Activated naive CD4-positive, alpha-beta T cell treated with anti-CD3 and anti-CD28 coated beads, Interleukin-2, amount 50 U/mL, for 24 hours (primary cell): Measurements from ENCODE around the gene PRCC.

ENCODE experiments used
- H3K27ac Mint-ChIP-seq: one replicate; pipeline ENCODE4 v1.8.0; 2021; ENCODE audit warnings: mild to moderate bottlenecking, mixed read lengths
- H3K27me3 Mint-ChIP-seq: one replicate; pipeline ENCODE4 v1.8.0; 2021; ENCODE audit warnings: mixed read lengths
- H3K36me3 Mint-ChIP-seq: one replicate; pipeline ENCODE4 v1.8.0; 2021; ENCODE audit warnings: mixed read lengths
- H3K4me1 Mint-ChIP-seq: one replicate; pipeline ENCODE4 v1.8.0; 2021; ENCODE audit warnings: mixed read lengths
- H3K4me3 Mint-ChIP-seq: one replicate; pipeline ENCODE4 v1.8.0; 2021; ENCODE audit warnings: mild to moderate bottlenecking, mixed read lengths
- H3K9me3 Mint-ChIP-seq: one replicate; pipeline ENCODE4 v1.8.0; 2021; ENCODE audit warnings: mixed read lengths

Gene PRCC

GRCh38 chr1:156741481-156741983 lies 25.8 kb upstream of the PRCC start:
- peak overlapping the region; percentile 97 for H3K4me3 Mint-ChIP-seq
- peaks cover 18% of the 10 kb centered on the region for H3K36me3 Mint-ChIP-seq
- no peaks in the 10 kb centered on the region for H3K9me3 Mint-ChIP-seq
- peak overlapping the region; percentile 97 for H3K27ac Mint-ChIP-seq
- H3K27me3 Mint-ChIP-seq, result no peaks in the 10 kb centered on the region
- peaks cover 38% of the 10 kb centered on the region for H3K4me1 Mint-ChIP-seq

- Mint-ChIP-seq H3K4me1 (peaks cover 41% of the 10 kb centered on the region), H3K36me3 (peaks cover 18% of the 10 kb centered on the region)
Observed at GRCh38 chr1:156742017-156742416, 25.3 kb upstream of the PRCC start.

DNA sequence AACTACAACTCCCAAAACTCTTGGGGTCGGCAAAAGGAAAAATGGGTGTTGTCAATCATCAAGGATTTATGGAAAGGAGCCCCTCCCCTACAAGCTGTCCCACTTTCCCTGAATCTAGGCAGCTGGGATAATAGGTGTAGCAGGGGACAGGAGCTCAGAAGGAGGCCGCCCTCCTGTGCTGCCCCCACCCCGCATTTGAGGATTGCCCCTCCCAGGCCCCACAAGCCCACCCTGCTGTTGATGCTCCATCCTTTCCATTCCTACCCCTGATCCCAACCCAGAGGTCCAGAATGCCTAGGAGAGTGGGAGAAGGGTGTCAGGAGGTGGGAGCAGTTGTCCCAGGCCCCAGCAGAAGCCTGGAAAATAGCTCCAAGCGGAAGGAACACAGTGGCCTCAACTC lies 24.5 kb upstream of the PRCC start:
- H3K27me3 Mint-ChIP-seq, result no peaks in the 10 kb centered on the region
- H3K9me3 Mint-ChIP-seq, result no peaks in the 10 kb centered on the region
- H3K4me3 Mint-ChIP-seq, result no peak overlapping the region
- H3K36me3 Mint-ChIP-seq, result peaks cover 18% of the 10 kb centered on the region
- peaks cover 47% of the 10 kb centered on the region for H3K4me1 Mint-ChIP-seq
- H3K27ac Mint-ChIP-seq, result no peak overlapping the region

More at GRCh38 chr1:156742017-156742416, 25.3 kb upstream of the PRCC start:
- Mint-ChIP-seq H3K27me3 (no peaks in the 10 kb centered on the region), H3K9me3 (no peaks in the 10 kb centered on the region), H3K27ac (peak overlapping the region; percentile 97), H3K4me3 (peak overlapping the region; percentile 55)

DNA sequence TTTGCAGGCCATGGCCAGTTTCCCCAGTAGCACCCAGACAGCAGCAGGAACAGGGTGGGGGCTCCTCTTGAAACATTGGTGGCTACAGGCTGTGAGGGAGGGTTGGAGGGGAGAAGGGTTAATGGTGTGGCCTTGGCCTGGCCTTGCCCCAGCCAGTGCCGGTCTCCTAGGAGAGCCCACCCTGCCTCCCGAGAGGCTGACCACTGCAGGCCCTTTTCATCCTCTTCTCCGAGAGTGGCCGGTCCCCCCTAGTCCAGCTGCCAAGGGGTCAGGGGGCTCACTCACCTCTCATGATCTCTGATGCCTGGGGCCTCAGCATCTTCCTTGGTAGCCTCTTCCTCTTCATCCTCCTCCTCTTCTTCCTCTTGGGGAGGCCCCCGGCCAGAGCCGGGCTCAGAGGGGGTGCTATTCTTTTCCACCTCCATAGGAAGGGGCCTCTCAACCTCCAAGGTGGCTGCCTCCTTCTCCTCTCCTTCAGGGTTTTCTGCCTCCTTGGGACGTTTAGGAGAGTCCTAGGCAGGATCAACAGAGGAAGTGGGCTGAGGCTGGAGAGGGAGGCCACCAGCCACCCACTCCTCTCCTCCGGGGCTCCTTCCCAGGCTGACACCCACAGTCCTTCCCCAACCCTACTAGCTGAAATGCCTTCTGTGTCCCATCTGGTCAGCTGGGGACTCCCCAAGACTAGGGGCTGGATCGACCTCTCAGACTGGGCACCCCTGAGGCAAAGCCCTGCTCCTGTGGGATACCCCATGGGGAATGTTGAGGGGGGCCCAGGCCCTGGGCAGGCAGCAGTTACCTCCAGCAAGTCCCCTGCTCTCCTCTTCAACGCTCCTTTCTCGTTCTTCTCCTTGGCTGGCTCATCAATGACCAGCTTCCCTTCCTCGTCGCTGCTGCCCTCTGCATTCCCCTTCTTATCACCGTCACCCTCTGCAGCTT lies 23.7 kb upstream of the PRCC start:
- Mint-ChIP-seq H3K36me3 (peaks cover 20% of the 10 kb centered on the region), H3K4me3 (no peak overlapping the region), H3K9me3 (no peaks in the 10 kb centered on the region), H3K4me1 (peaks cover 53% of the 10 kb centered on the region), H3K27me3 (no peaks in the 10 kb centered on the region), H3K27ac (no peak overlapping the region)

GRCh38 chr1:156744344-156744743 lies 23.0 kb upstream of the PRCC start:
- peaks cover 53% of the 10 kb centered on the region for H3K4me1 Mint-ChIP-seq

DNA sequence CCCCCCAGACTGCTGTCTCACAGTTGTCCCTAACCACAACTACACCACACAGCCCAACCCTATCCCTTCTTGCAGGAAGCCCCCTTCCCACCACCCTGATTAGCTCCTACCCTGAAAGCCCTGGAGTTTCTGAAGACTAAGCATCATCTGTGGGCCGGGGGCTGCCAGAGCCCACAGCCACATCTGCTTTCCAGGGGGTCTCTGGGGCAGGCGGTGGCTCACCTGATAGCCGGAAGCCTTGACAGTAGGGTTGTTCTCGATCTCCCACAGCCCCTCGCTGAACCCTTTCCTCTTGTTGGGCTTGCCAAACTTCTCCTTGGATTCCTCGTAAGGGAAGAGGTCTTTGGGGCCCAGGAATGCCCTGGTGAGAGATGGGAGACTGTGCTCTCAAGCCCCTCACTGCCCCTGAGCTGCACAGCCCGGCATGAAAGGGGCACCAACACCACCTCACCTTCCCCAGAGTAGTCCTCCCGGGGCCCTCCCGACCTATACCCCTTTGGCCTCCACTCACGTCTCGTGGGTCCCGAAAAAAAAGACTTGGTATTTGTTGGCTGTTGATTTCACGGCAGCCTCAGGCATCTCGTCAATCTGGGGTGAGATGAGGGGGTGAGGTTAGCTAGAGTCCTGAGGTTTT lies 22.4 kb upstream of the PRCC start:
- Mint-ChIP-seq H3K36me3 (peaks cover 18% of the 10 kb centered on the region), H3K4me3 (no peak overlapping the region), H3K9me3 (no peaks in the 10 kb centered on the region), H3K4me1 (peaks cover 57% of the 10 kb centered on the region), H3K27me3 (no peaks in the 10 kb centered on the region), H3K27ac (peak overlapping the region; percentile 86)

More at GRCh38 chr1:156744344-156744743, 23.0 kb upstream of the PRCC start:
- H3K27ac Mint-ChIP-seq, result no peak overlapping the region
- peaks cover 18% of the 10 kb centered on the region for H3K36me3 Mint-ChIP-seq
- no peak overlapping the region for H3K4me3 Mint-ChIP-seq
- H3K27me3 Mint-ChIP-seq, result no peaks in the 10 kb centered on the region
- no peaks in the 10 kb centered on the region for H3K9me3 Mint-ChIP-seq

- Mint-ChIP-seq H3K4me1 (peaks cover 62% of the 10 kb centered on the region), H3K27me3 (no peaks in the 10 kb centered on the region), H3K4me3 (peak overlapping the region; percentile 85), H3K9me3 (no peaks in the 10 kb centered on the region), H3K27ac (peak overlapping the region; percentile 86), H3K36me3 (peaks cover 18% of the 10 kb centered on the region)
Observed at GRCh38 chr1:156745881-156746280, 21.5 kb upstream of the PRCC start.

DNA sequence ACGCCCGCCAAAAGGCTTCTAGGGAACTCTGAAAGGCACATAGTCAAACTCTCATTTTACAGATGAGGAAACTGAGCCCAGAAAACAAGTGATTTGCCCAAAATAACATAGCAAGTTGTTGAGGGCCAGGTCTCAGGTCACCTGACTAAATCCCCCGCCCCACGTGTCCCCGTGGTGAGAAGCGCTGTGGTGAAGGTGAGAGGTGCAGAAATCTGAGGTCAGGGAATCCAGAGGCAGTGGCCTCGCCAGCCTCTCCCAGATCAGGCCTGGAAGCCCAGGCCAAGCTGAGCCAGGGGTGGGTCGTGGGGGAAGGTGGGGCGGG lies 21.0 kb upstream of the PRCC start:
- Mint-ChIP-seq H3K27ac (peak overlapping the region; percentile 86), H3K27me3 (no peaks in the 10 kb centered on the region), H3K4me3 (peak overlapping the region; percentile 85), H3K9me3 (no peaks in the 10 kb centered on the region), H3K36me3 (peaks cover 16% of the 10 kb centered on the region), H3K4me1 (peaks cover 59% of the 10 kb centered on the region)

- peaks cover 13% of the 10 kb centered on the region for H3K36me3 Mint-ChIP-seq
- H3K27me3 Mint-ChIP-seq, result no peaks in the 10 kb centered on the region
- H3K4me3 Mint-ChIP-seq, result peak overlapping the region; percentile 90
- H3K27ac Mint-ChIP-seq, result peak overlapping the region; percentile 94
- no peaks in the 10 kb centered on the region for H3K9me3 Mint-ChIP-seq
- H3K4me1 Mint-ChIP-seq, result peaks cover 53% of the 10 kb centered on the region
Observed at GRCh38 chr1:156746728-156747631, 20.4 kb upstream of the PRCC start.

DNA sequence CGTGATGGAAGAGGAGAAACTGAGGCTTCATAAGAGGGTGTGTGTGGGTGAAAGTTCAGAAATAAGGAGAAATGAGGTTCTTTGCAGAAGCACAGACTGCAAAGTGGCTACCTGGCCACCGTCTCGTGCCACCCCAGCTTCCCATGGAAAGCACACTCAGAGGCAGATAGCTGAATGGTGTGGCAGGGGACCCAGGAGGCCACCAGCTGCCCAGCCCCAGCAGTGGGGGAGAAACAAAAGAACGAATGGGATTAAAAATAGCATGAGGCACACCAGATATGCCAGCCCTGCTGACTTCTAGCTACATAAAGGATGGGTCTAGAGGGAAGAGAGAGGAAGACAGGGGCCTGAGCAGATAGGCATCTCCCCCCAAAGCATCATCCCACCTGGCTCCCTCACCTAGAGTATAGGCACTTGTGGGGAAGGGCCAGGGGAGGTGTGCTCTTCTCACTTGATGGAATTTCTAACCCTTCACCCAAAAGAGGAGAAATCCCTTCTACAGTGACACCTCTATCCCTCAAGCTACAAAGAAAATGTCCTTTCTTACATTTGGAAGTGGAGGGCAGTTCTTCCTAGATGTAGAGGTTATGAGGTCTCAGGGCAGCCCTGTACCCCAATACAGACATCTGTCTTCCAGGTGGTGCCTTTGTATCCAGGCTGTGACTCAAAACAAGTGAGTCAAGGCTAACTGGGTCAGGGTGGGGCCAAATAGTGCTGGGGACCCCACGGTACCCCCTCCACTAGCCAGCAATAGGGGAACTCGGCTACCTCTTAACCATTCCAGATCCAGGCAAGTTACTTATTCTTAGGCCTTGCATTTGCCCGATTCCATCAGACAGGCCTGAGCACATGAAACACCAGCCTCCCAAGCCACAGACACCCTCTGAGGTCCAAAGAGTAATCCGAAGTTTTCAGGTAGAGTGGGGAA lies 19.3 kb upstream of the PRCC start:
- no peaks in the 10 kb centered on the region for H3K9me3 Mint-ChIP-seq
- peak overlapping the region; percentile 94 for H3K27ac Mint-ChIP-seq
- H3K27me3 Mint-ChIP-seq, result no peaks in the 10 kb centered on the region
- peak overlapping the region; percentile 90 for H3K4me3 Mint-ChIP-seq
- peaks cover 12% of the 10 kb centered on the region for H3K36me3 Mint-ChIP-seq
- peaks cover 54% of the 10 kb centered on the region for H3K4me1 Mint-ChIP-seq

- Mint-ChIP-seq H3K9me3 (no peaks in the 10 kb centered on the region), H3K27me3 (no peaks in the 10 kb centered on the region), H3K4me1 (peaks cover 61% of the 10 kb centered on the region), H3K4me3 (peak overlapping the region; percentile 90), H3K36me3 (peaks cover 12% of the 10 kb centered on the region), H3K27ac (peak overlapping the region; percentile 94)
Observed at GRCh38 chr1:156748670-156749418, 18.5 kb upstream of the PRCC start.

- H3K36me3 Mint-ChIP-seq, result peaks cover 11% of the 10 kb centered on the region
- H3K4me1 Mint-ChIP-seq, result peaks cover 61% of the 10 kb centered on the region
- peak overlapping the region; percentile 94 for H3K27ac Mint-ChIP-seq
- H3K27me3 Mint-ChIP-seq, result no peaks in the 10 kb centered on the region
- no peaks in the 10 kb centered on the region for H3K9me3 Mint-ChIP-seq
- H3K4me3 Mint-ChIP-seq, result peak overlapping the region; percentile 90
Observed at GRCh38 chr1:156749419-156750118, 17.8 kb upstream of the PRCC start.

- H3K4me3 Mint-ChIP-seq, result peak overlapping the region; percentile 90
- H3K36me3 Mint-ChIP-seq, result peaks cover 10% of the 10 kb centered on the region
- peaks cover 64% of the 10 kb centered on the region for H3K4me1 Mint-ChIP-seq
- peak overlapping the region; percentile 94 for H3K27ac Mint-ChIP-seq
- H3K27me3 Mint-ChIP-seq, result no peaks in the 10 kb centered on the region
- H3K9me3 Mint-ChIP-seq, result no peaks in the 10 kb centered on the region
Observed at GRCh38 chr1:156750191-156750672, 17.1 kb upstream of the PRCC start.
